Raji (cell line): ENCODE data around the gene GRM8.

Source experiments
- POLR2A ChIP-seq: IDR thresholded peaks from 2 replicates; pipeline ENCODE4 v1.6.1; 2011; ENCODE audit warnings: low read depth, low read length, control low read depth; ENCODE audit not compliant: insufficient read depth

GRM8 gene

DNA sequence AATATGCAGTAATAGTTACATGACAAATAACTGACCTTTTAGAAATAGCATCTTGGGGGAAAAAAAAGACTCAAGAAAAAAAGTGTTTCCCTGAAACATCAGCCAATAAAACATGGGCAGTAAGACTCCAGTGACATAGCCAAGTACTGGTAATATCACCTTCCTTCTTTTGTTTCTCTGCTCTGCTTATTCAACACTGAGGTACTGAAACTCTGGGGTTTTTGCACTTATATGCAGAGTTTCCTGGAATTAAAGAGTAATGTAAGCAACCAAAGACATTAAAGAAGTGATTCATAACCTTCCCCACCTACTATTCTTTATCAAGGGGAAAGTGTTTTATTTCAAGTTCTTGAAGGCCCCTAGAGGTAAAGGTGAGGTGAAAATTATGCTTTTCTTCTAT, 414.5 kb downstream of the GRM8 start:
- TF ChIP-seq POLR2A: no peak

DNA sequence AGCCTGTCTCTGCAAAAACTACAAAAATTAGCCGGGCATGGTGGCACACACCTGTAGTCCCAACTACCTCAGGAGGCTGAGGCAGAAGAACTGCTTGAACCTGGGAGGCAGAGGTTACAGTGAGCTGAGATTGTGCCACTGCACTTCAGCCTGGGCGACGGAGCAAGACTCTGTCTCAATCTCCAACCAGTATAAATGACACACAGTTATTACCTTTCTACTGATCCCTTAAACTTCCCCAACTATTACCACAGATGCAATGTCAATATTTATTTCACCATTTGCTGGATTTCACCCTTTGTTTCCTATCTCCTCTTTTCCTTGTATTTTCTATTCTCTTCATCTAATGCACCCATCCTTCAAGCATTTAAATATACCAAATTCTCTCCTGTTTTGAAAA, 431.8 kb downstream of the GRM8 start:
- no peak for TF ChIP-seq POLR2A

DNA sequence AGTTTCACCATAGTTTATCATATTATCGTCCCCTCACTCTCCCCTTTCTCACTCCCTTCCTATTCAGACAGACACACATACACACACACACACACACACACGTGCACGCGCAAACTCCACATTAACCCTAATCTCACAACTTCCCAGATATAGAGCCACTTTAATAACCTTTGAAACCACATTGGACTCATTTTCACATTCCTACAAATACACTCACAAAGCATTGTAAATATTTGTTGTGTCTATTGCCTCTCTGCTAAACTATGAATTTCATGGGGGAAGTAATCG, 433.6 kb downstream of the GRM8 start:
- no peak for TF ChIP-seq POLR2A

DNA sequence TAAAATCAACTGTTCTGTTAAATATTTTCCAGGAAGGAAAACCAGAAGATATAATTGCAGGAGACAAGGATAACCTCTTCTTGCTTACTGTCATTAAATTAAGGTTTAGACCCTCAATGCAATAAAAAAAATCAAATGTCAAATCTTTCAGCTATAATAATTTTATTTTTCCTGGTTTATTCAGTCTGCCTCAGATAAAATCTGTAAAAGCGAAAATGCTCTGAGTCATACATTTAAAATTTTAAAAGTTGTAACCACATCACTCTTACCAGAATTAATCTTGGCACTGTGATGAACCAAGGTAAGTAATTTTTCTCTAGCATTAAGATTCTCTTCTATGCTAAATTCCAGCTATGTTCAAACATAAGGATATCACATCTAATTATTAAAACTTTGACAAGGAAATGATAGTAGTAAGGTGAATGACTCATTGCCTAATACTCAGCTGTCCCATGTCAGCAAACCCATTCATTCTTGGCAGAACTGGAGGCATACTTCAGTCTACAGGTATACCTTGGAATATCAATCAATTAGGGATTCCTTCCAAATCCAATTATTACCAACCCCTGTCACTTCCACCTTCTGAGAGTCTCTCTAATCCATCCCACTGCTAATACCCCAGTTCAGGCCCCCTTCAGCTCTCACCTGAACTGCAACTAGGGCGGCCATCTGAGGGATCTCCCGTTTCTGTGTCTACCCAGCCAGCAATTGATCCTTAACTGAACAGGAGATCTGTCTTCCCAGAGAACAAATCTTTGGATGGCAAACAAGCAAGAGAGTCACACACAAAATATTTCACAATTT, 434.1 kb downstream of the GRM8 start:
- no peak for TF ChIP-seq POLR2A

DNA sequence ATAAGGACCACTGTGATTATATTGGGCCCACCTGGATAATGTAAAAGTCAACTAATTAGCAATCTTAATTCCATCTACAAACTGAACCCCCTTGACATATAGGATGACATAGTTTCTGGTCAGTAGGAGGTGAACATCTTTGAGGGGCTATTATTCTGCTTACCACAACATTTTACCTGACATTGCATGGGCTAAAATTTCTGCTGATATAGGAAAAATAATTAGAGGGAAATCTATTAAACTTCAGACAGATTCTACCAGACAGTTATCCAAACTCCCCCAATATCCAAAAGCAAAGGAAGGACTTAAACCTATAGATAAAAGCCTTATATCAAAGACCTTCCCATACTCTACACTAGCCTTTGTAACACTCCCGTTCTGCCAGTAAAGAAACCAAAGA, 443.6 kb downstream of the GRM8 start:
- no peak for TF ChIP-seq POLR2A

DNA sequence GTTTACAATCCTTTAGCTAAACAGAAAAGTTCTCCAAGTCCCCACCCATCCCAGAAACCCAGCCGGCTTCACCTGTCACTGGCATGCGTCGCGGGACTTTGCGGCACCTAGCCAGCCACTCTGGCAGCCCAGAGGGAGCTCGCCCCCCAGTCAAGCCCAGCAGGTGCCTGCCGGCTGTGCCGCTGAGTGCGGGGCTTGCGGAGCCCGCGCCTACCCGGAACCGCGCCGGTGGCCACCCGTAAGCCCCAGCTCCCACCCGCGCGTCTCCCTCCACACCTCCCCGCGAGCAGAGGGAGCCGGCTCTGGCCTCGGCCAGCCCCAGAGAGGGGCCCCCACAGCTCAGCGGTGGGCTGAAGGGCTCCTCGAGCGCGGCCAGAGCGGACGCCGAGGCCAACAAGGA, 446.1 kb downstream of the GRM8 start:
- no peak for TF ChIP-seq POLR2A

DNA sequence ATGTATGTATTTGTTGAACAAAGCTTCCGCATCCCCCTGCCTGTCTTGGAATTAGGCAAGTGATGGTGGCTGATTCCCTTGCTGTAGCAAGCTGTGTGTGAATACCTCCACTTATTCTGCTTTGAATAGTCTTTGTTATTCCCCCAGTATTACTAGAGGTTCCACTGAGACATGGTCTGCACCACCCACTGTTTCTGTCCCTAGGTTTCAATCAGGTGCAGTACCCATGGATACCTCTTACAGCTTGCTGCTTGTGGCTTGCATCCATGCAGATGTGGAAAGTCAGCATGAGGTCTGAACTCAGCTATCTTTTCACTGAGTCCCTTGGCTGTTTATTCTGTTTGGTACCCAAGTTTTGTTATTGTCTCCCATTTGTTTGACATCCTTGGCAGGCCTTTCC, 447.4 kb downstream of the GRM8 start:
- no peak for TF ChIP-seq POLR2A

DNA sequence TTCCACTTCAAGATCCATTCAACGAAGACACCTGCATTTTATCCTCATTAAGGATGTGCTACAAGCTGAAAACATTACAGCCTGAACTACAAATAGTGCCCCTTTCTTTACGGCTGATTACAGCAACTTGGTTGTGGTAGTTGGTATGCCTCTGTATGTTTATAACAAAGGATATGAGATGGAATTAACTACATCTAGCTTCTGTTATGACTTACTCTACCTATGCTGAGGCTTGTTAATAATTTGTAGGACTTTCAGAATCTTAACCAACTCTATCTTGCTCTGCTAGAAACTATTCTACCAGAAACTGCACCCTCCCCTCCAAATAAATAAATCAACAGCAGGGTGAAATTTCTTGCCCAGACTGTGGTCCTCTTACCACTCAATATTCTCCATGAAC, 448.1 kb downstream of the GRM8 start:
- TF ChIP-seq POLR2A: no peak

DNA sequence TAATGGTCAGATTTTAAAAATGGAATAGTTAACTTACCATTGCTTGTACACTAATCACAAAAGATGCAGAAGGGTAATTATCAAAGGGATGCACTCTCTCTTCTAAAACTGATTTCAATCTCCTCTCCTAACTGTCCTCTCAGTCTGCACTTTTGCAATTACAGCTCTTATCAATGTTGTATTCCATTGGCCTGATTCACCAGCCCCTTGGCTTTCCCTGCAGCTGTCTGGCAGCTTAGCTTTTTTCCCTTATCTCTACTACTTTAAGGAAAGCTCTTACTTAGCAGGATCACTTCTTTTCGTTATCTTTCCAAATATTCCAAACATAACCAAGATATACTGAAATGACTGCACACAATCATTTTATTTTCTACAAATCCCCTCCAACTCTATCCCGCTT, 448.8 kb downstream of the GRM8 start:
- no peak for TF ChIP-seq POLR2A

DNA sequence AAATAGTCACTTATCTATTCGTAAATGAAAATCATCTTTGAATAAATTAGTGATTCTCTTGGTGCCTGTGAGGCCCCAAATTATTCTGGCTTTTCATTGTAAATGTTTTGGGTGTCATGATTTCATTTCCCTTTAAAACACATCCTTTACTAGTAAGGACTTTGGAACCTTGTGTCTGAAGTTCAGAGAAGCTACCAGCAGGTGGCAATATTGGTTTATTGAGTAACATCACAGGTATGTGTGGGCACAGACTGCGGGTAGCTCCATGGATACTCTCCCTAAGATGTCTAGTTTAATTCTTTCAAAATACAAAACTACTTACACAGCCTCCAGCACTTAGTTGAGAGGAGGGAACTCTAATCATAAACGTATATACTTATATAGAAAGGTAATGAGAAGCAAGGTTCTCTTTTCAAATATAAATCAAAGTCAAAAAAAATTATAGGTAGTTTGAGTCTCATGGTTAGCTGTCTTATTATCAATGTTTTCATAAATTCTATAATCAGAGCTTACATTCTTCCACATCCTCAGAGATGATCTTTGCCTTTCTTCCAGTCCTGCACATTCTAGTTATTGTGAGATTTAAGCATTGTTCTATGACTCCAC, 449.6 kb downstream of the GRM8 start:
- no peak for TF ChIP-seq POLR2A

DNA sequence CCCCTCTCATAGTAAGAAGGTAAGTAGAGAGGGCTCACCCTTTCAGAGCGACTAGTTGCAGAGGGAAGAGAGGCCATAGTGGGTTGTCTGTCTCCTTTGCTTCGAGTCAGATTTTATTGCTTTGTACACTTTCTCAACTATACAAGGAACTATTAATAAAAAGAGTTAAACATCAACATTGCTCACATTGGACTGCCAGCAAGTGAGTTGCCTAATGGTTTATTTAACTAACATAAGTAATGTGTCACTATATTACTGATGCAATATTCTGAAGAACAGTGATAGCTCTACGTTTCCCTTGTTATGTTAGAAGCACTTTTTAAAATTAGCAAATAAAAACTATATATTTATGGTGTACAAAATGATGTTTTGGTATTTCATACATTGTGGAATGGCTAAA, 451.0 kb downstream of the GRM8 start:
- no peak for TF ChIP-seq POLR2A

DNA sequence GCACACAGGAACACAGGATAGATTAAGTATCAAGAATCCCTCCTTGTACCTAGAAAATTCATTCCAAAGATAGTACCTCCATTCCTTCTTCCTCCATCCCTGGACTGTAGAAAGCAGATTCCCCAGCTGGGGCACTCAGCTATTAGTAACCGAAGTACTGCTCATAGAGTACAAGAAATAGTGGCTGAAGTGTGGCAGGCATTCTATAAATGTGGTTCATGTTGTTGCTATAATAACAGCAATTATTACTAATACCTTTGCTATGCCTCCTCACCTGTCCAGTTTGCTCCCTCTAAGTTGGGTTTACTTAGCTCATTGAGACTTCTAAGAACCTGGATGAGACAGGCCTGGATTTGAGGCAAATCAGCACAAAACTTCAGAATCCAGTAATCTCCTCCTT, 453.2 kb downstream of the GRM8 start:
- no peak for TF ChIP-seq POLR2A

DNA sequence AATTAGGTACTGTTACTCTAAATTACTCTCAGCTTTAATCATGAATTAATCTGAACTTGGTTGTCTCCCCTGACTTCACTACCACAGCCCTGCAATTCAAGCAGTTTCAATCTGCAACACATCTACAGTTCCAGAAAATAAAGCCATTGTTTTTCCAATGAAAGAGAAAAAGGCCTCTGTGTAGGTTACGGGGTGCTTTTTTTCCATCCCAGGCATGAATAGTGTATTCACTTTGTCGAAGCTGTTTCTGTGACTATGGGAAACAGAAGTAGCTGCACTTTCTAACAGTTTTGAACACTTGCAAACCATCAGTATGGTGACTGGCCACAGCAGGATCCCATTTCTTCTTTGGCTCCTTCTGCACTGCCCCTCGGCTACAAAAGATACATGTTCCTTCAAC, 460.2 kb downstream of the GRM8 start:
- no peak for TF ChIP-seq POLR2A

DNA sequence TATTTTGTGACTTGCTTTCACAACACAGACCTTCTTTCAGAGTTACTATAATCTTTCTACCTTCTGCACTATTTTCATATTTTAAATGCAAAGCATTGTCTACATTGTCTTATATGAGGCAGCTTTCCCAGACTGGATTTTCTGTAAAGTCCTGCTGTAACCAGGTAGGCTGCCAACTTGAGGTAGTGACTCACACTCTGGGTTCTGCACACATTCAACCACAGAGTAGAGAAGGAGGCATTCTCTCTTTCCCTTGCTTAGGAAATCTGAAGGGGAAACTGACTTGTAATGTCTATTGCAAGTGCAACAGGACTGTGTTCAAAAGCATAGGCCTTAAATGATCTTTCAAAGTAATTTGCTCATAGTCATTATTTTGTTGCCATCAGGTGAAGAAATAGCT, 461.4 kb downstream of the GRM8 start:
- no peak for TF ChIP-seq POLR2A

DNA sequence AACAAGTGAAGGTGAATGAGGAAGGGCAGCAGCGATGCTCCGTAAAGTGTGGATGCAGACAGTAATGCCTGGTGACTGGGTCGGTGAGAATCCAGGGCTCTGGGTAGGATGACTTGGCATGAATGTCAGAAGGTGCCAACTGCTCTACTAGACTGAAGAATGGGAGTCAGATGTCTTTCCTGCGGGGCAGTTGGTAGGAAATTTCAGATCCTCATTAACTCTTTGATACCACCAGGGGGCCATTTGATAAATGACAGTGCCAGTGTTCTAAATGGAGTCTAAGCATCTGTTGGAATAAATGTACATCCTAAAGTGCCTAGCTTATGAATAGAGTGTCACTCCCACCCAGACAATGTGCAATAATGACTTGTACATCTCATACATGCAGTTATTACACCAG, 462.0 kb downstream of the GRM8 start:
- TF ChIP-seq POLR2A: no peak

DNA sequence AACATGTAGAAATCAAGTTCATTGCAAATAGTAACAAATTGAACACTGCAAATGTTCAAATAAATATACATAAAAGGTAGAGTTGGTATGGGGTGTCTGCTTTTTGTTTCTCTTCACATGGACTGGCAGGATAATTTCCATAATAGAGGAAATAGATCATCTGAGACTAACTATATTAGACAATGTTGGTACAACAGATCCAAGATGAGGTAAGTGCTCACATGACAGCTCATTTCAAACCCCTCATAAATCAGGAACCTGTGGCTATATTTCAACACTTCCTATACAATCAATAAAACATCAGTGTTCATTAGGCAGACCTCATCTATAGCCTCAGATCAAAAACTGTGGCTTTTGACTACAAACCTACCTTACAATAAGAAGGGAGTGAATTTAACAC, 469.1 kb downstream of the GRM8 start:
- TF ChIP-seq POLR2A: no peak

DNA sequence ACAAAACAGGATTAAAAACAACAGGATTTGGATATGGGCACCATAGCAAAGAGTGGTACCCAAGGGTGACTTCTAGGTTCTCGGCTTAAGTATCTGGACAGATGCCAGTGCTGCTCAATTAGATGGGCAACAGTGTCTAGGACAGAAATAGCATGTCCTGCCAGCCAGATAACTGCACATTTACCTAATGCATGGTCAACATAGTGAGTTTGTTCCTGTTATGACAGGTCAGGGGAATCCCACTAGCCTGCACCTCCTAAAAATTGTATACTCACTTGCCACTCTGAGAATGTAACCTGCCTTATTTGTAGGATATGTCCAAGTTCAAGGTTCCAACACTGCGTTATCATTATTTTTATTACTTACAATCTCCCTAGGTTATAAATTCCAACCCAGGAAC, 471.7 kb downstream of the GRM8 start:
- no peak for TF ChIP-seq POLR2A

DNA sequence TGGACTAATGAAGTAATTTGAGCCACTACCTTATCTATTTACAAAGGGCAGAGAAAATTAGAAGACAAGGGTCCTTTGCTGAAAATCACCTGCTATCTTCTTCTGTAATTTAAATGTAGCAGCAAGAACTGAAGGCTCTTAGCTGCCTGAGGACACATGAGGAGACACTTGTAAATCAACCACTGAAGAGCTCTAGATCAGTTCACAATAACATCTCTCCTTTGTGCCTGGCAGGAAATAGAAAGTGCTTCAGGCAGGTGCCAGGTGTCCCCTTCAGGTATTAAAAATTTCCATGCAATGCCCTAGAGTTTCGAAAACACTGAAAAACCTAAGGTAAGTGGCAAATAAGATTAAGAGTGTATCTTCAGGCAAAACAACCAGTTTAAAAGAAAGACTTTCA, 474.6 kb downstream of the GRM8 start:
- TF ChIP-seq POLR2A: no peak

DNA sequence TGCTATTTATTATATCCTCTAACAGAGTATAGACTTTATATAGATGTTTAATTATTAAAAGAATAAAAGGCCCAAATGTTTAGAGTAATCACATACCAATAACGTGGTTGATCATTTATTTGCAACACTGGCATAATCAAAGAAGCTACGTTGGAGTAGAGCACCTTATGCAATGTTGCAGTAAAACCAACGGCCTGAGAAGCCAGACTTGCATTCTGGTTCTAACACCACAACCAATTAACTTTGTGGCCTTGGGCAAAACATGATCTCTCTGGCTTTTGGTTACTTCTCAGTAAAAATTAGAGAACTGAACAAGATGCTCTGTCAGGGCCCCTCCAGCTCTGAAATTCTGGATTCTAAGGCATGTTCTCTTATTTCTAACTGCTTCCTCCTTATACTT, 476.2 kb downstream of the GRM8 start:
- no peak for TF ChIP-seq POLR2A
